ENCODE data around the gene SMTN.
"Not testable (repeated sequence)": the region's sequence is repeated elsewhere in the genome, so short reads cannot be mapped to it uniquely, and the experiment has no call there.

Gene SMTN

GRCh38 chr22:31091106-31091975, 10.2 kb downstream of the SMTN start:
- DNase-seq = no peak

- no peak for DNase-seq
These were observed 11.0 kb downstream of the SMTN start for GRCh38 chr22:31092161-31092560.

- no peak for DNase-seq
These were observed 12.2 kb downstream of the SMTN start for GRCh38 chr22:31093086-31093850.

GRCh38 chr22:31094021-31094551, 13.0 kb downstream of the SMTN start:
- DNase-seq = no peak

- DNase-seq = no peak
These were observed 13.6 kb downstream of the SMTN start for GRCh38 chr22:31094741-31095140.

- DNase-seq = no peak
These were observed 14.6 kb downstream of the SMTN start for GRCh38 chr22:31095637-31096249.

- no peak for DNase-seq
These were observed 15.7 kb downstream of the SMTN start for GRCh38 chr22:31096657-31097279.

- not testable (repeated sequence) for DNase-seq
These were observed 16.4 kb downstream of the SMTN start for GRCh38 chr22:31097539-31097938.

GRCh38 chr22:31097941-31098631, 17.0 kb downstream of the SMTN start:
- DNase-seq = no peak

GRCh38 chr22:31098632-31099110, 17.6 kb downstream of the SMTN start:
- no peak for DNase-seq

- no peak for DNase-seq
These were observed 18.3 kb downstream of the SMTN start for GRCh38 chr22:31099386-31099785.

- DNase-seq = no peak
These were observed 19.0 kb downstream of the SMTN start for GRCh38 chr22:31099841-31100761.

- DNase-seq = no peak
These were observed 19.8 kb downstream of the SMTN start for GRCh38 chr22:31100762-31101525.

- no peak for DNase-seq
These were observed 21.4 kb downstream of the SMTN start for GRCh38 chr22:31102441-31103081.

- no peak for DNase-seq
These were observed 22.0 kb downstream of the SMTN start for GRCh38 chr22:31103111-31103510.

GRCh38 chr22:31103899-31104694, 23.0 kb downstream of the SMTN start:
- no peak for DNase-seq

GRCh38 chr22:31104869-31105268, 23.8 kb downstream of the SMTN start:
- DNase-seq = peak; percentile 12

- DNase-seq = no peak
These were observed 24.3 kb downstream of the SMTN start for GRCh38 chr22:31105282-31105929.

Measured in CD4-positive, alpha-beta T cell treated with Interleukin-6 for 4 hours (primary cell).